GM08714 (cell line): ENCODE data around the gene IL12B.
"Not testable (repeated sequence)": the region's sequence is repeated elsewhere in the genome, so short reads cannot be mapped to it uniquely, and the experiment has no call there.

Experiments used
- H3K4me3 ChIP-seq: fragments of 200-500 bp; sonication (Bioruptor generic); 2 replicates; pipeline ENCODE4 v1.5.1; 2014; ENCODE audit warnings: mild to moderate bottlenecking, low read length, inconsistent platforms
- ZNF274 ChIP-seq: IDR thresholded peaks from 2 replicates; pipeline ENCODE4 v1.6.1; 2012; ENCODE audit warnings: mild to moderate bottlenecking, low read depth, low read length

The IL12B gene

DNA sequence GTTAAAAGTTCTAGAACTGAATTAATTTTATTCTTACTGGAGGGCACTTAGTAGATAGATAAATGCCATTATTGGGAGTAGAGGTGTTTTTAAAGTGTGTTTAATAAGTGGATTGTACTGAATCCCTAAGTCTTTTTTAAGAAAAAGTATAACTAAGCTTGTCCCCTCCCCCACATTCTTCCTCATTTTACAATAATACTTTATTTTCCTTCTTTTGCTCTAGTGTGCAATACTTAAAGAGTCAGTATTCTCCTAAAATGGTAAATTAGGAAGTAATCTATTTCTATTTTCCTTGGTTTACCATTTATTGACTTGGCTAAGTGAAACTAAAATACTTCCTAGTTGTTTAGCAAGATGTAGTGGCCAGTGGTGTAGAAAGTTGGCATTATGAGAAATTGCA is 55.6 kb downstream of the IL12B start:
- no peak overlapping the region for H3K4me3 ChIP-seq
- no peak for TF ChIP-seq ZNF274

DNA sequence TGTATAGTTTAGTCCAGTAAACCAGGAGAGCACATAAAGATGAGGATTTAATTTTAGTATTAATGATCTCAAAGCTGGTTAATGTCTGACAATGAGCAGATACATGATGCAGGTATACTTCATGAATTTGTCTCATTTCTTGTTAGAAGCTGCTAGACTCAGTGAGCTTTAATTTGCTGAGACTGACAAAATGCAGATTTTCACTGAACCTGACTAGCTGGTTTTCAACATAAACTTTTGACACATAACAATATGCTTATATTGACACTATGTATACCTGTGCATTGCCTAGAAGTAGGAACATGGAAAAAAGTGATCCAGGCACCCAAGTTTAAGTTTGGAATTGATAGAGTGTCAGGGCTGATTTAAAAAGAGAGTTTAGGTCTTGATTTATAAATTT is 56.4 kb downstream of the IL12B start:
- H3K4me3 ChIP-seq = no peak overlapping the region
- TF ChIP-seq ZNF274 = no peak

DNA sequence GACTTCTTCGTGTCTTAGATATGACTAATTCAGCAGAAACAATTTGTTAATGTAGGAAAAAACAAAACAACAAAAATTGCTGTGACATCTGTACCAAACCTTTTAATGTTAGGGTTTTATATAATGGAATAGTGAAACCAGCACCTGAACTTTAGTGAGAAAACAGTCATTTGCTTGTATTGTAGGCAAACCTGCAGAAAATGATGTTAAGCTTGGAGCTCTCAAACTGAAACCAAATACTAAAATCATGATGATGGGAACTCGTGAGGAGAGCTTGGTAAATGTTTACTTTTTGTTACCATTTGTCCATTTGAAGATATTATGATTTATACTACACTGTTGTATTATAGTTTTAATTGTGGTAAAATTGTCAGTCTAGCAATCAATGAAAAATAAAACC is 60.6 kb downstream of the IL12B start:
- no peak for TF ChIP-seq ZNF274
- H3K4me3 ChIP-seq = no peak overlapping the region

DNA sequence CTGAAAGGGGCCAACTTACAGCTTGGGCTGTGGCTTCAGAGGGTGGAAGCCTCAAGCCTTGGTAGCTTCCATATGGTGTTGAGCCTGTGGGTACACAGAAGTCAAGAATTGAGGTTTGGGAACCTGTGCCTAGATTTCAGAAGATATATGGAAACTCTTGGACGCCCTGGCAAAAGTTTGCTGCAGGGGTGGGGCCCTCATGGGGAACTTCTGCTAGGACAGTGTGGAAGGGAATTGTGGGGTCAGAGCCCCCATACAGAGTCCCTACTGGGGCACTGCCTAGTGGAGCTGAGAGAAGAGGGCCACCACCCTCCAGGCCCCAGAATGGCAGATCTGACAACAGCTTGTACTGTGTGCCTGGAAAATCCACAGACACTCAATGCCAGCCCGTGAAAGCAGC is 63.5 kb downstream of the IL12B start:
- H3K4me3 ChIP-seq = not testable (repeated sequence)
